Hematopoietic multipotent progenitor cell treated with erythropoietin and hydrocortisone succinate and interleukin-3 and kit ligand, for 4 days (in vitro differentiated cells): Measurements from ENCODE around the gene SSUH2.

Experiments used
- DNase-seq: peaks from one replicate; pipeline ENCODE4 v3.0.0-alpha.2; 2015

SSUH2 gene

GRCh38 chr3:8578282-8578681 is 66.3 kb downstream of the SSUH2 start:
- no peak for DNase-seq

DNA sequence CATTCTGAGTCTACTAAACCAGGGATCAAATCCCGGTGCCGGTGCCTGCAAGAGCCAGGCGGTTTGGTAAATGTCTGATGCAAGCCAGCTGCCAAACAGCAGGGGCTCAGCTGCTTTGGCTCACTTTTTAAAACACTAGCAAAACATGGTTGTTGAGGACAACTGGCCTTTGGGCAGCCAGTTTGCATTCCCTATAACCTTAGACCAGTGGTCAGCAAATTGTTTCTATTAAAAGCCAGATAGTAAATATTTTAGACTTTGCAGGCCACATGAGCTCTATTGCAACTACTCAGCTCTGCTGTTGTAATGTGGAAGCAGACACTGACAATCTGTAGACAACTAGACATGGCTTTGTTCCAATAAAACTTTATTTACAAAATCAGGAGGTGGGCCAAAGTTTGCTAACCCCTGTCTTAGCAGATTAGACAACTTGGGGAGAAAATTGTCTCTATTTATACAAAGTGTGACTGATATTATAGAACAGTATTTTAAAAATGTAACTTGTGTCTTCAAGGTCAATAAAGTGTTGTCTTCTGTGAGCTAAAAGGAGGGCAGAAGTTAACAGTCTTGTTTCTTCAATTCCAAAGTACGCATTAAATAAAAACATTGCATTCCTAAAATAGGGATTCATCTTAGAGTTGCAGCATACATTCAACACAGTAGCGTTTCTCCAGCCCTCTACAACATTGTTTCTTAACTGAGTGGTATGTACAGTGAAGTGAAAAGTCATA is 67.6 kb downstream of the SSUH2 start:
- DNase-seq: no peak

DNA sequence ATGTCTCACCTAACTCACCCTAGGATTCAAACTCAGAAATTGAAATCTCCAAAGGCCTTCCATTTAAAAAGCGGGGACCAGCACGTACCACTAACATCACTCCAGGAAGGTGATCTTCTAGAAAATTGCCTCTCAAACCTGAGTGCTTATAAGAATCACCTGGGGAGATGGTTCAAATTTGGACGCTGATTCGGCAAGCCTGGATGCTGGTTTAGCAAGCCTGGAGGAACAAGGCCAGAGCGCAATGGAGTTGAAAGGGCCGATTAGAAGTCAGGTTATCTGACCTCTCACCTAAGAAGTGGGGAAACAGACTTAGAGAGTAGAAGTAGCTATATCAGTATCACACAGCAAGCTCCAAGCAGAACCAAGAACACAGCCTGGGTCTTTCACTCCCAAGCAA is 68.2 kb downstream of the SSUH2 start:
- no peak for DNase-seq

GRCh38 chr3:8575364-8576104 is 69.1 kb downstream of the SSUH2 start:
- no peak for DNase-seq

- no peak for DNase-seq
Observed at GRCh38 chr3:8574670-8575322, 69.8 kb downstream of the SSUH2 start.

DNA sequence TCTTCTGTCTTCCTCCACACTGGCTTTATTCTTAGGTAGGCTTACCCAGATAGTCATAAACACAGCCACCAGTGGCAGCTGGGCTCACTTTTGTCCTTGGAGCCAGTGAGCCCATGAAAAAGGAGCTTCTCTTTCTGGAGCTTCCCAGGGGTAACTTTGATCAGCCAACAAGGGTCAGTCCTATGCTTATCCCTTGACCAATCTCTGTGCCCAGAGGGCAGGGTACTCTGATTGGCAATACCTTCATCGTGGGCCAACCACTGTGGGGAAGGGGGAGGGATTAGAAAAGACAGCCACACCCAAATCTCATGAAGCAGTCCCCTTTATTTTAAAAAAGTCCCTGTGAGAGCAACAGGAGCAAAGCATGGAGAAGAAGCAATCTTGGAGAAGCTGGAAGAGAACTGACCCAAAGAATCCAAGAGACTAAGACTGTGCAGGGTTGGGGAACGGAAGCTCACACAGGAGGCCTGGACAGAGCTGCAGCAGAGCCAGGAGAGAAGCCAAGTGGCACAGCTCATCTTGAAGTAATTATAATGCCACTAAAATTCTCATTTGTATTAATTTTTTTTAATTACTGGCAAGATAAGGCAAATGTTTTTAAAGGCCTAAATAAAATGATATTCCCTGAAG is 70.4 kb downstream of the SSUH2 start:
- no peak for DNase-seq

DNA sequence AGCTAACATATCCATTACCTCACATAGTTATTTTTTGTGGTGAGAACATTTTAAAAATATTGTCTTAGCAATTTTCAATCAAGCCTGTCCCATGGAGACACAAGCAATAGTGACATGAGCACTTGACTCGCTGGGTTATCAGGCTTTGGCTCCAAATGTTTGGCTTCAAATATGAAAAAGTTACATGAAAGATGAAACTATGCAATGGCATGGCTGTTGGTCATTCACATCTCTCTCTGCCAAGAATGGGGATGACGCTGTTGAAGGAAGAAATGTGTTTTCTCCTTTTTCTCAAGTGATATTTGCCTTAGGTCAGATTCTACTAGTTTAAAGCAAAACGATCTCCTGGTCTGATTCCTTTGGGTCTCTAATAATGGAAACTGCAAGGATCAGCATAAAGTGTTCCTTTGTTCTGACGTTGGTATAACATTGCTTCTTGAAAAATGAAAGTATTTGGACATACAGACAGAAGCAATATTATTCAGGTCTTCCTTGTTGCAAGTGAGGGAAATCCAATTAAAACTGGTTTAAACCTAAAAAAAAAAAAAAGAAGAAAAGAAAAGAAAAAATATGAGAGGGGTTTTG is 71.2 kb downstream of the SSUH2 start:
- DNase-seq: no peak

GRCh38 chr3:8571256-8571655 is 73.3 kb downstream of the SSUH2 start:
- peak; percentile 63 for DNase-seq
